ENCODE data around the gene CDH7. TPM values are rescaled to one million over a fixed set of nuclear protein-coding genes. Genes with fewer than 3 reads are reported as not detected.
A peak's percentile ranks its signal among the peaks of the same experiment; 100 is the strongest.

Gene CDH7
- total RNA-seq, 1 donor, result 1.3 TPM

GRCh38 chr18:65901522-65901921 is 150.7 kb downstream of the CDH7 start:
- no peak for DNase-seq (ENCODE audit: low read depth in 2 of 3, low spot score in 2 of 3)

DNA sequence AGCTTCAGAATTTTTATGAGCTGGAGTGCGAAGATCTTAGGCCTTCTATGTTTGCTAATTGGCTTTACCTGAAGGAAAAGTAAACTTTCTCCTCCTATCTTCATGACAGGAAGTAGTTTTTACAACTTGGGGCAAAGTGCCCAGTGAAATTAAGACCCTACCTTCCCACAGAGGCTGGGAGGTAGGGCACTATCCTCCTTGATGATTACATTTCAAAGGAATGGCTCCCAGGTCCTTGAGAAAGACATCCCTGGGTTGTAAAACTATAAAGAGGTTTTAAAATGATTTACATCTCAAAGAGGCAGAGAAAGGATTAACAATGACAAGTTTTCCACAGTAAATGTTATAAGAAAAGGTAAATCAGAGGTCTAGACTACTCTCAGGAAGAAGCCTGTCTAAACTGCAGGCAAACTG is 155.8 kb downstream of the CDH7 start:
- no peak for DNase-seq (ENCODE audit: low read depth in 2 of 3, low spot score in 2 of 3)

GRCh38 chr18:65907281-65907680 is 156.5 kb downstream of the CDH7 start:
- no peak for DNase-seq (ENCODE audit: low read depth in 2 of 3, low spot score in 2 of 3)

GRCh38 chr18:65919018-65919417 is 168.2 kb downstream of the CDH7 start:
- no peak for DNase-seq (ENCODE audit: low read depth in 2 of 3, low spot score in 2 of 3)

DNA sequence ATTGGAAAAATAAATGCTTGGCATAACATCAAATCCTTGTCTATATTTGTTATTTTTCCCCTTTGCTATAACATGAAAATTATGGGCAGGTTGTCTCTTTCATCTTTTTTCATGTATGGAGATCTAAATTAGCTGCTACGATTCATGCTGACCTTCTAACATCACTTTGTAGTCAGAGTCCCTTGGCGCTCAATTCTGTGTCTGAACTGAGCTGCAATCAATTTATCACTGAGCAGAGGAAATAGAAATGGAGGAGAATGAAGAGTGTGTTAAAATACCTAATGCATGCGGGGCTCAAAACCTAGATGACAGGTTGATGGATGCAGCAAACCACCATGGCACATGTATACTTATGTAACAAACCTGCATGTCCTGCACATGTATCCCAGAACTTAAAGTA is 168.9 kb downstream of the CDH7 start:
- no peak for DNase-seq (ENCODE audit: low read depth in 2 of 3, low spot score in 2 of 3)

DNA sequence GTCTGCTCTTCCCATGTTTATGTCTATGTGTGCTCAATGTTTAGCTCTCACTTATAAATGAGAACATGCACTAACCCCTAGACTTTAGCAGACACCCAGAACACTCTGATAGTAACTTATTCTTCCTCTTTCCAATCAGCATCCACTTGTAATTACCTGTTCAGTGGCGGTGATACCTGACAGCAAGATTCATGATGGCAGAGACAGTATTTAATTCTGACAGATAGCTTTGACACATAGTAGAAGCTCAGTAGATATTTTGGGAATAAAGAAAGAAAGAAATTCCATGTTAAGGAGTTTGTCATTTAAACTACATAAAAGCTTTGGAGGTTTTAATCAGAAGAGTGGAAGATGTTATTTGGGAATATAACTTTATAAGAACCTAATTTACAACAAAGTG is 171.3 kb downstream of the CDH7 start:
- no peak for DNase-seq (ENCODE audit: low read depth in 2 of 3, low spot score in 2 of 3)

- no peak for DNase-seq (ENCODE audit: low read depth in 2 of 3, low spot score in 2 of 3)
Observed at GRCh38 chr18:65924904-65925303, 174.1 kb downstream of the CDH7 start.

GRCh38 chr18:65934874-65935273 is 184.1 kb downstream of the CDH7 start:
- no peak for DNase-seq (ENCODE audit: low read depth in 2 of 3, low spot score in 2 of 3)

DNA sequence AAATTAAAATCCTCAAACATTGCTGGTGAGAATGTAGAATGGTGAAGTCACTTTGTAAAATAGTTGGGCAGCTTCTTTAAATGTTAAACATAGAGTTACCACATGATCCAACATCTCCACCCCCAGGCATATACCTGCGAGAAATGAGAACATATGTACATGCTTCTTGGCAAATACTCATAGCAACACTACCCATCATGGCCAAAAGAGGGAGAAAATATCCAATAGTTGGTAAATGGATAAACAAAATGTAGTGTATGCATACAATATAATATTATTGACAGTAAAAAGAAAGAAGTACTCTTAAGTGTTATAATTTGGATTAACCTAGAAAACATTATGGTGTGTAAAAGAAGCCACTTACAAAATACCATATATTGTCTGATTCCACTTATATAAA is 185.9 kb downstream of the CDH7 start:
- DNase-seq (ENCODE audit: low read depth in 2 of 3, low spot score in 2 of 3), result no peak

GRCh38 chr18:65937180-65937579 is 186.4 kb downstream of the CDH7 start:
- no peak for DNase-seq (ENCODE audit: low read depth in 2 of 3, low spot score in 2 of 3)

GRCh38 chr18:65938592-65939372 is 188.0 kb downstream of the CDH7 start:
- DNase-seq (ENCODE audit: low read depth in 2 of 3, low spot score in 2 of 3), result peak in 2 of 3 donors; percentile 14 to 55
